GM12872 (cell line): Measurements from ENCODE around the gene CYSTM1.

Experiments
- TF ChIP-seq, protein P1 (sequence below): IDR thresholded peaks from 3 replicates; pipeline ENCODE4 v1.5.1; 2011; ENCODE audit warnings: low read depth, mild to moderate bottlenecking, low read length, moderate library complexity; ENCODE audit not compliant: insufficient read depth

The CYSTM1 gene

GRCh38 chr5:140242890-140243585 lies 68.0 kb downstream of the CYSTM1 start:
- TF ChIP-seq, protein P1, sequence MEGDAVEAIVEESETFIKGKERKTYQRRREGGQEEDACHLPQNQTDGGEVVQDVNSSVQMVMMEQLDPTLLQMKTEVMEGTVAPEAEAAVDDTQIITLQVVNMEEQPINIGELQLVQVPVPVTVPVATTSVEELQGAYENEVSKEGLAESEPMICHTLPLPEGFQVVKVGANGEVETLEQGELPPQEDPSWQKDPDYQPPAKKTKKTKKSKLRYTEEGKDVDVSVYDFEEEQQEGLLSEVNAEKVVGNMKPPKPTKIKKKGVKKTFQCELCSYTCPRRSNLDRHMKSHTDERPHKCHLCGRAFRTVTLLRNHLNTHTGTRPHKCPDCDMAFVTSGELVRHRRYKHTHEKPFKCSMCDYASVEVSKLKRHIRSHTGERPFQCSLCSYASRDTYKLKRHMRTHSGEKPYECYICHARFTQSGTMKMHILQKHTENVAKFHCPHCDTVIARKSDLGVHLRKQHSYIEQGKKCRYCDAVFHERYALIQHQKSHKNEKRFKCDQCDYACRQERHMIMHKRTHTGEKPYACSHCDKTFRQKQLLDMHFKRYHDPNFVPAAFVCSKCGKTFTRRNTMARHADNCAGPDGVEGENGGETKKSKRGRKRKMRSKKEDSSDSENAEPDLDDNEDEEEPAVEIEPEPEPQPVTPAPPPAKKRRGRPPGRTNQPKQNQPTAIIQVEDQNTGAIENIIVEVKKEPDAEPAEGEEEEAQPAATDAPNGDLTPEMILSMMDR = no peak

DNA sequence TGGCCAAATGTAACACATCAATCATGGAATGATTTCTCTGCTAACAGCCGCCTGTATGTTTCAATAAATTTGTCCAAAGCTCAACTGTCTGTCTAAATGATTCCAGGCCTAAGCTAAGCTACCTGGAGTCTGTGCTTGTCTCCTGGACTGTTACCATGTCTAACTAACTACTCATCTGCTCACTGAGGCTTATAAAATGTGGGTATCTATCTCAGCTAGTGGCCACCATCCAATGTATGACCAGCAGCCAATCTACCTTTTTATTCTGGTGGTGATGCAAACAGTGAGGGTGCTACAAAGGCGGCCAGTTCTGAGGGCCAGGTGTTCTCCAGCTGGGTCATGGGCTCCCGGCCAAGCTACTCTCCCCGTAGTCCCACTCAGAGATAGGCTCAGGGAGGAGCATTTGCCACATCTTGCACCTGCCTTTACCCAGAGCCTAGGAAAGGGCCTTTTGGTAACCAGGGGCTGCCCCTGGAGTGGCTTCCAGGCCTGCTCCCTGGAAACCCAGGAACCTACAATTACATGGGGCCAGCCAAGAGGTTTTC lies 68.8 kb downstream of the CYSTM1 start:
- TF ChIP-seq, protein P1 = no peak

DNA sequence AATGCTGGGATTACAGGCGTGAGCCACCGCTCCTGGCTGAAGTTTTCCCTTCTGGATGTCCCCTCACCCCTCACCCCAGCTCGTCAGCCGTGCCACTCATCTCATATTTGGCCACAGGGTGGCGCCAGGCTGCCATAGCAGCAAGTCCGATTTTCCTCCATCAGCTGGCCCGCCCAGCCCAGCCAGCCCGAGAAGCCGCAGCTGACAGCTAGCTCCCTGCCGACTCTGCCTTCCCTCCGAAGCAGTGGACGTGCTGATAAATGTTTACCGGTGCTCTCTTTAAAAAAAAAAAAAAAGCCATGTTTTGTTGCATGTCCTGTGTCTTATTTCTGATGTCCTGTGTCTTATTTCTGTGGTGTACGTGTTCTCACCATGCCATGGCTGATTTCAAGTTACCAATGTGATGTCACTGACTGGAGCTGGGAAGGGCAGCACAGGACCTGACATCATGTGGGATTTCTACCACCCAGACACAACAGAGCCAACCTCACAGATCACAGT lies 69.6 kb downstream of the CYSTM1 start:
- TF ChIP-seq, protein P1 = peak; percentile 86

DNA sequence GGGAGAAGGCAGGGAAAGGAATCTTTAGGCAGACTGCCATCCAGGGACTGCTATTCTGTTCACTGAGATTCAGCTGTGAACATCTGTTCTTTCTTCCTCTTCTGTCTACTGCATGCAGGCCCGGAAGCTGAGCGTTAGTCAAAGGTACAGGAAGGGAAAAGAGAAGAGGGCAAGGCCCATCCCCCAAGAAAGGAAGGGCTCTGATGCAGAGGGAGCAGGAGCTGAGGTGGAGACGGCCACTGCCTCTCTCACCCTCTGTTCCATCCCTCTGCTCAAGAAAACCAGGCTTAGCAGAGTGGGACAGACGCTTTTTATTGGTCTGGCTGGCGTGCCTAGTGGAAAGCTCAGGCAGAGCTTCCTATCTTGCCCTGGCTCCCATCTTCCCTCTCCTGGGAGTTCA lies 70.4 kb downstream of the CYSTM1 start:
- TF ChIP-seq, protein P1 = no peak

DNA sequence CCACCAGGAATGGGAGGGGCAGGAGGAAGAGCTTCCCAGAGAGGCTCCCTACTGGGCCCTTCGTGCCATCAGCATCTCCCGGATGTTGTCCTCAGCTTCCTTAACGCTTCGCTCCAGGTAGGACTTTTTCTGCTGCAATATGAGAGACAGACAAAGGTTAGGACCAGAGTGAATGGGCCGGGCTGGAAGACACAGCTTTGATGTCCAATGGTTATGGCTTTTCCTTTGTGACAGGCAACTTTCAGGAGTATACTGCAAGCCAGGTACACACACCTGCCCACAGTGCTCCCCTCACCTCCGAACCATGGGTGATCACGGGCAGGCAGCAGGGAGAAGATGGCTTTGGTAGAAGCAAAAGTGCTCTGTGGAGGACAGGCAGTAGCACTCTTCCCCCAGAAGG lies 70.9 kb downstream of the CYSTM1 start:
- TF ChIP-seq, protein P1 = no peak

DNA sequence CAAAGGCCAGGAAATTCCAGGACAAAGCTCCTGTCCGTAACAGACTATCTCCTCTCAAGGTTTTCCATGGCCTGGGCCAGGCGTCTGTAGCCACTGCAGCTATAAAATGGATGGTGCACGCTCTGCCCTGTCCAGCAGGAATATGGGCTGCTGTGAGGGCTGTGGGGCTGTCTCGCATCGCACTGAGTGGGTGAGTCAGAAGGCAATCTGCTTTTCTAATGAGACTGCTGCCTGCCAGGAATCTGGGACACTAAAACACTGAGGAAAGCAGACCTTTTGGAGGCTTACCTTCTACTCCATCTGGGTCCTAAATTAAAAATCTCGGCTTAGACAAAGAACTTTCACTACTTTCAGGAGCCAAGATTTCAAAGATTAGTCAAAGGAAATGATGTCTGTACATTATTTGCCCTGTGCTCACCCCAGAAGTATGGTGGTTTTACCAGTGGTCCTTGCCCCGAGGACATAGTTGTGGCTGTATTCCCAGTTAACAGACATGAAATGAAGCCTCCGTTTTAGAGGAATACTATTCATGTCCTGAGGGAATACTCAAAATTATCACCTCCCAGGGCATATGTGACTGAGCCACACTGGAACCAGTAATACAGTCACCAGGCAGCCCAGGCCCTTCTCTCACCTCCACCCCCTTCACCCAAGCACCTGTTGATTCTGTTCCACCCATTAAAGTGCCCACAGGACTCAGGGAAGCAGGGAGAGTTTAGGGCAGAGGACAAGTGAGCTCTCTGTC lies 71.6 kb downstream of the CYSTM1 start:
- TF ChIP-seq, protein P1 = no peak

GRCh38 chr5:140248414-140248813 lies 73.4 kb downstream of the CYSTM1 start:
- TF ChIP-seq, protein P1 = no peak
